ENCODE results near the gene TNS3. TPM values are rescaled to one million over a fixed set of nuclear protein-coding genes. Genes with fewer than 3 reads are reported as not detected.

TNS3 gene
- total RNA-seq, 1 experiment from 2014 or later: 143 TPM

DNA sequence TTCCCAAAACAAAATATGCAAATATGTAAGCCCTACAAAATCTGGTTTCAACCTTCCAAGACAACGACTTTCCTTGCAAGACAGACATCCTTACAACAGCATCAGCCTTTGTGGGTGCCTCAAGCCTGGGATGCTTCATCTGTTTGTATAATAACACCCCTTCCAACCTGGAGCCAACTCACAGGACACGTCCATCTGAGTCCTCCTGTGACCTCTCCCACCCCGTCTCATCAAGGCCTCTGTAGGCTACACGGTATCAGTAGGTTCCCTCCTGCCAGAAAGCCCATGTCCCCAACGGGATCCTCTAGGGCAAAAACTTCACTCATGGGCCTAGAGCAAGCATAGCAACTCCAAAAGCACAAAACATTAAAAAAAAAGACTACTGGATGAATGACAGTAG, 173.2 kb downstream of the TNS3 start:
- Histone ChIP-seq H3K79me2 (ENCODE audit: low read depth) (0 out of 2 replicates have a peak, but pooled peaks cover 8% of the 10 kb centered on the region), H3K36me3 (ENCODE audit: low read depth) (peaks cover 66% of the 10 kb centered on the region), H3F3A (ENCODE audit: insufficient read depth, low read depth) (peaks cover 48% of the 10 kb centered on the region; the same call in 1 of the 2 replicates), H3K9me3 (ENCODE audit: insufficient read depth, low read depth) (no peaks in the 10 kb centered on the region), H3K9me2 (ENCODE audit: insufficient read depth) (no peaks in the 10 kb centered on the region), H3K4me2 (no peak overlapping the region), H4K20me1 (ENCODE audit: insufficient read depth) (peaks cover 58% of the 10 kb centered on the region), H3K27ac (no peak overlapping the region), H2AFZ (no peak overlapping the region), H3K4me3 (no peak overlapping the region), H3K4me1 (replicated peaks; ENCODE audit: insufficient read depth) (no peaks in the 10 kb centered on the region), H3K27me3 (ENCODE audit: insufficient read depth, low read depth) (no peaks in the 10 kb centered on the region)
- intact Hi-C loops (cut with micrococcal nuclease; ENCODE audit: unreplicated experiment): loop anchor here (10.0 kb wide), 1 partner anchor 144 kb away; no protein-coding TSS in a partner anchor
- no peak for DNase-seq
- BruUV-seq (replicated peaks): no TSS peak
- TF ChIP-seq, protein P1, sequence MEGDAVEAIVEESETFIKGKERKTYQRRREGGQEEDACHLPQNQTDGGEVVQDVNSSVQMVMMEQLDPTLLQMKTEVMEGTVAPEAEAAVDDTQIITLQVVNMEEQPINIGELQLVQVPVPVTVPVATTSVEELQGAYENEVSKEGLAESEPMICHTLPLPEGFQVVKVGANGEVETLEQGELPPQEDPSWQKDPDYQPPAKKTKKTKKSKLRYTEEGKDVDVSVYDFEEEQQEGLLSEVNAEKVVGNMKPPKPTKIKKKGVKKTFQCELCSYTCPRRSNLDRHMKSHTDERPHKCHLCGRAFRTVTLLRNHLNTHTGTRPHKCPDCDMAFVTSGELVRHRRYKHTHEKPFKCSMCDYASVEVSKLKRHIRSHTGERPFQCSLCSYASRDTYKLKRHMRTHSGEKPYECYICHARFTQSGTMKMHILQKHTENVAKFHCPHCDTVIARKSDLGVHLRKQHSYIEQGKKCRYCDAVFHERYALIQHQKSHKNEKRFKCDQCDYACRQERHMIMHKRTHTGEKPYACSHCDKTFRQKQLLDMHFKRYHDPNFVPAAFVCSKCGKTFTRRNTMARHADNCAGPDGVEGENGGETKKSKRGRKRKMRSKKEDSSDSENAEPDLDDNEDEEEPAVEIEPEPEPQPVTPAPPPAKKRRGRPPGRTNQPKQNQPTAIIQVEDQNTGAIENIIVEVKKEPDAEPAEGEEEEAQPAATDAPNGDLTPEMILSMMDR (conservative IDR thresholded peaks at IDR 0.05): no peak
- no peak for TF ChIP-seq EZH2 (IDR thresholded peaks at IDR 0.05; ENCODE audit: low read depth)
- ChIA-PET CTCF (no interaction called here), POLR2A (ENCODE audit: unreplicated experiment) (no interaction called here)

DNA sequence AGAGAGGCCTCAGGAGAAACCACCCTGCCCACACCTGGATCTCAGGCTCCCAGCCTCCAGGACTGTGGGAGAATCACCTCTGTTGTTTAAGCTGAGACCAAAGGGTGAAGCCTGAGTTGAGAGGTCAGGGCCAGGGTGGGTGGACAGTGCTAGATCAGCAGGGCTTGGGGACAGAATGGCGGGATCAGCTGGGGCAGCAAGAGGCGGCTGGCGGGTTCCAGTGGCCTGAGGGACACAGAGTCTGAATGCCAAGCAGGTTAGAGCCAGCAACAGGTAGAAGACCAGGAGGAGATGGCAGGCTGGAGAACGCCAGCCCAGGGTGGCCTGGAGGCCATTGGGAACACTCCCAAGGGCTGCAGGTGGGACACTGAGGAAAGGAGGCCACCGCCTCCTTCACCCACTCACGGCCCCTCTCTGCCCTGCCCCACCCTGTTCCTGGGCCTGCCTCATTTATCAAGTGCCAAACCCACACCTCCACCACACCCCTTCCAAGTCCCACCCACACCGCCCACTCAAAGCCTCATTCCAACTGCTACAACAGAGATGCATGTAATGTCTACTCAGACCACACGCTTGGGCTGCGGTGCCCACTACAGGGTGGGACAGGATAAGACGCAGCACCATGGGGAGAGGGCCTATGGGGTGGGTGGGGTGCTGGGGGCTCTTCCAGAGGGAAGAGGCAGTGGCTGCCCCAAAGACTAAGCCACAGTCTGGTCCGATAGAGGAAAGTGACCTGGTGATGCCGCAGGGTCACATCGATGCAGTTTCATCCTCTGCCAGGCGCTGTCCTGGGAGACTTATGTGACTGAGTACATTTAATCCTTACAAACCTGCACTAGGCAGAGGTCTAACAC, 173.9 kb downstream of the TNS3 start:
- CTCF ChIA-PET: no interaction called here
- Histone ChIP-seq H3K36me3 (ENCODE audit: low read depth) (peaks cover 66% of the 10 kb centered on the region), H3F3A (ENCODE audit: insufficient read depth, low read depth) (peaks cover 44% of the 10 kb centered on the region; the same call in 1 of the 2 replicates), H3K79me2 (ENCODE audit: low read depth) (0 out of 2 replicates have a peak, but pooled peaks cover 11% of the 10 kb centered on the region), H3K27ac (no peak overlapping the region), H3K9me3 (ENCODE audit: insufficient read depth, low read depth) (no peaks in the 10 kb centered on the region), H3K4me2 (no peak overlapping the region), H4K20me1 (ENCODE audit: insufficient read depth) (peaks cover 65% of the 10 kb centered on the region), H3K4me1 (replicated peaks; ENCODE audit: insufficient read depth) (no peaks in the 10 kb centered on the region), H3K27me3 (ENCODE audit: insufficient read depth, low read depth) (no peaks in the 10 kb centered on the region), H3K9me2 (ENCODE audit: insufficient read depth) (no peaks in the 10 kb centered on the region), H3K4me3 (no peak overlapping the region), H2AFZ (no peak overlapping the region)
- intact Hi-C loops (cut with micrococcal nuclease; ENCODE audit: unreplicated experiment): loop anchor here (10.0 kb wide), 1 partner anchor 143 kb away; no protein-coding TSS in a partner anchor
- POLR2A ChIA-PET (ENCODE audit: unreplicated experiment): no interaction called here
- TF ChIP-seq EZH2 (IDR thresholded peaks at IDR 0.05; ENCODE audit: low read depth): no peak
- DNase-seq: no peak
- BruUV-seq (replicated peaks): no TSS peak

GRCh38 chr7:47407136-47407535, 174.8 kb downstream of the TNS3 start:
- no peak for DNase-seq
- Histone ChIP-seq H3F3A (ENCODE audit: insufficient read depth, low read depth) (peaks cover 45% of the 10 kb centered on the region; the same call in 1 of the 2 replicates), H3K79me2 (ENCODE audit: low read depth) (0 out of 2 replicates have a peak, but pooled peaks cover 14% of the 10 kb centered on the region), H2AFZ (no peak overlapping the region), H4K20me1 (ENCODE audit: insufficient read depth) (peaks cover 73% of the 10 kb centered on the region), H3K9me2 (ENCODE audit: insufficient read depth) (no peaks in the 10 kb centered on the region), H3K4me1 (replicated peaks; ENCODE audit: insufficient read depth) (no peaks in the 10 kb centered on the region), H3K36me3 (ENCODE audit: low read depth) (peaks cover 62% of the 10 kb centered on the region), H3K27me3 (ENCODE audit: insufficient read depth, low read depth) (no peaks in the 10 kb centered on the region), H3K4me2 (no peak overlapping the region), H3K27ac (no peak overlapping the region), H3K4me3 (no peak overlapping the region), H3K9me3 (ENCODE audit: insufficient read depth, low read depth) (no peaks in the 10 kb centered on the region)
- no TSS peak for BruUV-seq (replicated peaks)
- TF ChIP-seq EZH2 (IDR thresholded peaks at IDR 0.05; ENCODE audit: low read depth): no peak
- TF ChIP-seq, protein P1 (conservative IDR thresholded peaks at IDR 0.05): no peak
- POLR2A ChIA-PET (ENCODE audit: unreplicated experiment): no interaction called here
- CTCF ChIA-PET: interaction anchor here (1.0 kb wide), 1 partner anchor 141 kb away, joined by 3 read pairs; no protein-coding TSS in a partner anchor
- intact Hi-C loops (cut with micrococcal nuclease; ENCODE audit: unreplicated experiment): loop anchor here (10.0 kb wide), 1 partner anchor 142 kb away; no protein-coding TSS in a partner anchor
